GM12874 (cell line): Measurements from ENCODE around the gene CRYZL1.

Source experiments
- TF ChIP-seq, protein P1 (sequence below): IDR thresholded peaks from 2 replicates; pipeline ENCODE4 v1.5.1; 2011; ENCODE audit warnings: low read depth, mild to moderate bottlenecking, control low read depth, low read length, moderate library complexity; ENCODE audit not compliant: insufficient read depth

CRYZL1 gene

GRCh38 chr21:33578959-33579542 lies 62.5 kb downstream of the CRYZL1 start:
- TF ChIP-seq, protein P1, sequence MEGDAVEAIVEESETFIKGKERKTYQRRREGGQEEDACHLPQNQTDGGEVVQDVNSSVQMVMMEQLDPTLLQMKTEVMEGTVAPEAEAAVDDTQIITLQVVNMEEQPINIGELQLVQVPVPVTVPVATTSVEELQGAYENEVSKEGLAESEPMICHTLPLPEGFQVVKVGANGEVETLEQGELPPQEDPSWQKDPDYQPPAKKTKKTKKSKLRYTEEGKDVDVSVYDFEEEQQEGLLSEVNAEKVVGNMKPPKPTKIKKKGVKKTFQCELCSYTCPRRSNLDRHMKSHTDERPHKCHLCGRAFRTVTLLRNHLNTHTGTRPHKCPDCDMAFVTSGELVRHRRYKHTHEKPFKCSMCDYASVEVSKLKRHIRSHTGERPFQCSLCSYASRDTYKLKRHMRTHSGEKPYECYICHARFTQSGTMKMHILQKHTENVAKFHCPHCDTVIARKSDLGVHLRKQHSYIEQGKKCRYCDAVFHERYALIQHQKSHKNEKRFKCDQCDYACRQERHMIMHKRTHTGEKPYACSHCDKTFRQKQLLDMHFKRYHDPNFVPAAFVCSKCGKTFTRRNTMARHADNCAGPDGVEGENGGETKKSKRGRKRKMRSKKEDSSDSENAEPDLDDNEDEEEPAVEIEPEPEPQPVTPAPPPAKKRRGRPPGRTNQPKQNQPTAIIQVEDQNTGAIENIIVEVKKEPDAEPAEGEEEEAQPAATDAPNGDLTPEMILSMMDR, result no peak

- TF ChIP-seq, protein P1, result no peak
These were observed 63.3 kb downstream of the CRYZL1 start for GRCh38 chr21:33578214-33578613.

DNA sequence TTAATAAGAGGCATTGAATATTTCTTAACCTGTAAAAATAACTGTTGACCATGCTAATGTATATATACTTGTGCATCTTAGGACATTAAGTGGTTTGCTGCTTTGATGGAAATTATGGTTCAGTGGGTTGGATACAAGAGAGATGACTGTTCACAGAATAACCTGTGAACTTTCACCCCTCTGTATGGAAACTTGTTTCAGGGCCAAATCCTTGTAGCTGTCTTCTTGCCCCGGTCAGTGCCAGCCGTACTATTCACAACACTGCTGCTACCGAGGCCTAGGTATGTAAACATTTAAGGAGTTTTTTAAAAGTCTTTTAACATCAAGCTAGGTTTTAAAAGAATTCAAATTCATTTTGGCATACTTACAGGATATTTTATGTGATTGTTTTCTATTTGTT lies 69.2 kb downstream of the CRYZL1 start:
- TF ChIP-seq, protein P1, result no peak

- TF ChIP-seq, protein P1, result no peak
These were observed 71.5 kb downstream of the CRYZL1 start for GRCh38 chr21:33569991-33570390.

DNA sequence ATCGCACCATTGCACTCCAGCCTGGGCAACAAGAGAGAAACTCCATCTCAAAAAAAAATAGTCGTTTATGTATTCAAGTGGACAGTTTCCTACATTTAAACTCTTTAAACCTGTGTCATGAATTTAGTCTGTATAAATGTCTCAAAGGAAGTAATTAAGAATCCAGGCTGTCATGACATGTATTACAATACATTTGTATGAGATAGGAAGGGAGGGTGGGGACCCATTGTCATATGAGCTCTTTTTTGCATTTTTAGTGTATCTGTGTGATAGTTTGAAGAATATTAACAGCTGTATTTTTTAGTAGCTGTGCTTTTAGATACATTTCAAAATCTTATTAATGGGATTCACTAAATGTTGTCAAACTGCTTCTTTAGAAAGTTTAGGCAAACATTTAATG lies 73.1 kb downstream of the CRYZL1 start:
- TF ChIP-seq, protein P1, result no peak

GRCh38 chr21:33567914-33568313 lies 73.6 kb downstream of the CRYZL1 start:
- TF ChIP-seq, protein P1, result no peak

DNA sequence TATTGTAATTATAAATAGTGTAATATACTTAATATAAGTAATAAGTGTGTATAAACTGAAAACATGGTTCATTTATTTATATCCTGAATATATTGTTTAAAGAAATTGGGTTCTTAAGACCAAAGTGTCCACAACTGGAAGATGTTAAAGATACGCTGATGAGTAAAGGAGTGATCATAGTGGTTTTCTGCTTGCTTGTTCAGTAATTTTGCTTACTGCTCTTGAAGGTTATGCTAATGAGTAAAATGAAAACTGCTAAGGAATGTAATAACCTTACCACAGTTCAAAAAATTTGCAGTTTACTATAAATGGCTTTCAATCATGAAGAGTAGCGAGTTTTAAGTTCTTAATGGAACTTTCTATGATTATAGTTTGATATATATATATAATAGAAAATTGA lies 75.0 kb downstream of the CRYZL1 start:
- TF ChIP-seq, protein P1, result no peak
